Activated CD4-positive, alpha-beta T cell treated with anti-CD3 and anti-CD28 coated beads for 4 hours (primary cell): ENCODE measurements around the gene GPR45.

Experiments used
- DNase-seq, 2 donors: peaks; one replicate each; pipeline ENCODE4 v3.0.0-alpha.2; 2020

Gene GPR45

DNA sequence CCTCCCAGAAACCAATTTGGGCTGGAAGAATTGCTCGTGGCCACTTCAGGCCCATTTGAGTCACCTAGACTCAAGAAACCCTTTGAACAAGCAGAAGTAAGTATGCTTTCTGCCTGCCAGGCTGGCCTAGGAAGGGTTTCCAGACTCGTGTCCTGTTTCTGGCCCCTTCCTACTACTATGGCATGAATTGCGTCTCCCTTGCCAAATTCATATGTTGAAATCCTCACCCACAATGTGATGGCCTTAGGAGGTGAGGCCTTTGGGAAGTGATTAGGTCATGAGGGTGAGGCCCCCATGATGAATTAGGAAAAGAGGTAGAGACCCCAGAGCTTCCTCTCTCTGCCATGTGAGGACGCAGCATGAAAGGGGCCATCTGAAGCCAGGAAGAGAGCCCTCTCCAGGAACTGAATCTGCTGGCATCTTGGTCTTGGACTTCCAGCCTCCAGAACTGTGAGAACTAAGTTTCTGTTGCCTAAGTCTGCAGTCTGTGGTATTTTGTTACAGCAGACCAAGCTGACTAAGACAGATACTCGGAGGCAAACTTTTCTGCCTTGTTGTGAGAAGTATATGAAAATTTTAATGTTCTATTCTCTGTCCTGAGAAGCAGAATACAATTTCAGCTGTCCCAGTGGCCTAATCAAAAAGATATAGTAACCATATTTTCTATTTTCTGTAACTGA lies 13.1 kb downstream of the GPR45 start:
- DNase-seq = no peak

DNA sequence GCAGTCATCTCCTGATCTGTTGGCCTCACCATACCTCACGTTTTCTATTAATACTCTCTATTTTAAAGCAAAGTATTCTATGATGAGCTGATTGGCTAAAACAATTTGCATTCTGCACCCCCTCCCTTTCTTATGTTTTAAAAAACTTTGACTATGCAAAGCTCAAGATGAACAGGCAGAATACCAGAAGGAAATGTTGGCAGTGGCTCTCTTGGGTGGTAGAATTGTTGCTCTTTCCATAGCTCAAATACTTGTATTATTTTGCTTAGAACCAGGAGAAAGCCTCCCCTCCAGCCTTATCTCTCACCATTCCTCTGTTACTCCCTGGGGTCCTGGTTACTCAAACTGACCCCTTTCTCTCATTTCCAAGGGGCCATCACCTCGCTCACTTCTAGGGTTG lies 14.4 kb downstream of the GPR45 start:
- no peak for DNase-seq

- no peak for DNase-seq
Observed at GRCh38 chr2:105256431-105257047, 15.0 kb downstream of the GPR45 start.

GRCh38 chr2:105257981-105258380 lies 16.4 kb downstream of the GPR45 start:
- DNase-seq = no peak

- no peak for DNase-seq
Observed at GRCh38 chr2:105258835-105259350, 17.4 kb downstream of the GPR45 start.

DNA sequence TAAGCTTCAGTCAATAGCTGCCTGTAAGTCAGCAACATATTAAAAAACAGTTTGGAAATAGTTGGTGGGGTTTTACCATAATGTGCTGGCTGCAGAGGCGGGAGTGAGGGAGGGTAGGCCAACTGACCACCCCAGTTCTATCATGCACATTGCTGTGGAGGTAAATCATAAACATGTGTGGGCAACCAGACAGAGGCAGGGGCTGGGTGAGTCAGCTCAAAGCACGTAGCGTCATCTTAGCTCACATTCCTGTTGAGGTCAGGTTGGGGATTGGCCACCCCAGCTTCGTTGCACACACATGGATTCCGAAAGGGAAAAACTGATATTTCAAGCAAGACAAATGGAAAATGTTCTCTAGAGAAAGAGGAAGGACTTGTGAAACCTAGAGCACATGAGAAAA lies 19.5 kb downstream of the GPR45 start:
- no peak for DNase-seq

GRCh38 chr2:105262651-105263091 lies 21.1 kb downstream of the GPR45 start:
- DNase-seq = no peak

- DNase-seq = no peak
Observed at GRCh38 chr2:105269426-105269825, 27.9 kb downstream of the GPR45 start.

- no peak for DNase-seq
Observed at GRCh38 chr2:105271393-105272045, 30.0 kb downstream of the GPR45 start.

DNA sequence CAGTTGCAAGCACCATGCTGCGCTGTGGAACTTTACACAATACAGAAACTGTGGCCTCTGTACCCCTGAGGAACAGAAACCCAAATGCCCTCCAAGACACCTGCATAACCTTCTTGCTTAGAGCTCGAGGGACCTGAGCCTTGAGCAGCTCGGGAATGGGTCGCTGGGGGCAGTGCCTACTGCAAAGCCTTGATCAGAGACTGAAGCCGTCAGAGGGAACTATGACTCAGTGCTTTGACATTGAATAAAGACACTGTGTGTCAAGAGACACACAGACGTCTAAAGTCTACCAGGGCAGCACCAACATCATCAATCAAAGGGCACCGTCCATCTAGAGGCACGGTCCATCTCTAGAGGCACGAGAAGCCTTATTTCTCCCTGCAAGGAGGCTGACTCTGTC lies 30.6 kb downstream of the GPR45 start:
- no peak for DNase-seq

DNA sequence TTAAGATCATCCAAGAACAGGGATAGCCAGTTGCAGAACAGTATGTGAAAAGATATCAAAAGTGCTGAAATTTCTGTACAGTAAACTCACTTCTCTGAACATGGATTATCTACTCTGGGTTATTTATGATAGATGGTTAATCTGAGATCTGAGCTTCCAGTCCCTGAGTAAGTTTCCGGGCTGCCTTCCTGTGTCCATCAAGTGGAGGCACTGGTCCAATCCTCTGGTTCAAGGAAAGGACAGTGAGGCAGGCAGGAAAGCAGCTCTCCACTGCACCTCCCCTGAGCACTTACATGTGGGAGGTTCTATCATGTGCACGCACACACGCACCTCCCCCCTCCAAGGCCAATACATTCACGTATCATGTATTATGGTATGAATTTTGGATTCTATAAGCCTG lies 32.5 kb downstream of the GPR45 start:
- no peak for DNase-seq

DNA sequence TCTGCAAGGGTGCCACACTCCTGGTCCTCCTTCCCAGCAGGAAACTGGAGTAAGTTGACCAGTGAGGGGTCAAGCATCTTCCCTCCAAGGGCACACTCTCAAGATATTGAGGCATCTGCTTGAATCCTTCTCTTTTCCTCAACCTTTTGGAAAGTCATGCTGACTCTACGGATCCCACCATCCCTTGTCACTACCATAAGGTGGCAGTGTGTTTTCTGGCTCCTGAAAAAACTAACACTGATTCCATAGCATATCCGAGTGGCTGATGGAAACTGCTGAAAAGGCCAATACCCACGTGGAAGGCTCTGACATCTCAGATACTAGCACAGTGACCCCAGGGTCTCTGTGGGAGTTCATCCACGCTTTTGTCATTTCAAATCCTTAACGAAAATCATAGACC lies 37.1 kb downstream of the GPR45 start:
- DNase-seq = no peak

DNA sequence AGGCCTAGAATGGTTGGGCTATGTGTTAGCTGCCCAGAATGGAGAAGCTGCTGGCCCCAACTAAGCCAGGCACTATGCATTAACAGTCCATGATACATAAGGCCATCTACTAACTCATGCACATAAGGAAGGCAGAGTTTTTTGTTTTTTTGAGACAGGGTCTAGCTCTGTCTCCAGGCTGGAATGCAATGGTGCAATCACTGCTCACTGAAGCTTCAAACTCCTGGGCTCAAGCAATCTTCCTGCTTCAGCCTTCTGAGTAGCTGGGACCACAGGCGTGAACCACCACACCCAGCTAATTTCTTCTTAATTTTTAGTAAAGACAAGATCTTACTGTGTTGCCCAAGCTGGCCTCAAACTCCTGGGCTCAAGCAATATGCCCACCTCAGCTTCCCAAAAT lies 37.6 kb downstream of the GPR45 start:
- DNase-seq = no peak

GRCh38 chr2:105280281-105280680 lies 38.7 kb downstream of the GPR45 start:
- no peak for DNase-seq

DNA sequence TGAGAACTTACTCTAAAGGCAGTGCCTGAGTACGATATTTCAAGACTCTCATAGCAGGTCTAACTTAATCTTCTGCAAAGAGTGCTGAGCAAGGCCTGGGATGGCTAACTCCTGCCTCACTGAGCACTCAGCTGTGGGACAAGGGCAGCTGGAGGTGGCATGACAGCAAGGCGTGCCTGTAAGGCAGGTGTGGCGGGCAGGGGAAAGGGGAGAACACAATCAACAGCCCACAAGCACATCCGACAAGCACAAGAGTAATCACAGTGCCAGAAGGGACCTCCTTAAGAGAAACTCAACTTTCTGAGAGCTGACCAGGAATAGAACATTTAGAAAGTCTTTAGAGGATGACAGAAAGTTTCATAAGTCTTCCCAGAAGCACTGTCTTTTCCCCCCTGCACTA lies 42.0 kb downstream of the GPR45 start:
- no peak for DNase-seq

DNA sequence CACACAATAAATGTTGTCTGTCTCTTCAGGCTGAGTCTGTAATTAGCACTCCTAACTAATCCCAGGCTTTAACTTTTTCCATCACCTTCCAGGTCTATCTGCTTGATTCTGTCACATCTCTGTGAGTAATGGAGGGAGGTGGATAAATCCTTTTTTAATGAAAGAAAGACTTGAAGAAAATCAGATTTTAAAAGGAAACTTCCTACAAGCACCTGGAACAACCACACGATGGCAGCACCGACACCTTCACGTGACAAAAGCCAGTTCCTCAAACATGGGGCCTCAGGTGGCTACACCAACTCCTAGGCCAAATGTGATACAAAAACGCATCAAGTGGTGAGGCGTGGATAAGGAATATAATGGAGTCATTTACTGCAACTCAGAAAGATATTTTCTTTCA lies 46.1 kb downstream of the GPR45 start:
- peak in 1 of 2 donors; percentile 5 for DNase-seq

DNA sequence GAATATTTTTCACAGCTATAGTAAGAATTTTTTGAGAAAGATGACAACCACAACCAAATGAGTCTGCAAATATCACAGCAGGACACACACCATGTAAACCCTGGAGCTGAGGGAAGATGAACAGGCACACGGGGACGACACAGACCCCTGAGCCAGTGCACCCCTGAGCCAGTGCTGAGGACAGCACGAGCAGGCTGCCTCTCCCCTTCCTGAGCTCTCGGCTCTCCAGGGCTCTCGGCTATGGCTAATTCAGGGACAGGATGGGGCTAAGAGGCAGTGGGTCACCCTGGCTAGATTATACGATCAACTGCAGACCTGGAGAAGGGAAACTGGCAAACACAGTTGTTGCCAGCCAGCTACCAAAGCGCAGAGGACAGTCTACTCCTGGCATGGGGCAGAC lies 46.6 kb downstream of the GPR45 start:
- DNase-seq = no peak

DNA sequence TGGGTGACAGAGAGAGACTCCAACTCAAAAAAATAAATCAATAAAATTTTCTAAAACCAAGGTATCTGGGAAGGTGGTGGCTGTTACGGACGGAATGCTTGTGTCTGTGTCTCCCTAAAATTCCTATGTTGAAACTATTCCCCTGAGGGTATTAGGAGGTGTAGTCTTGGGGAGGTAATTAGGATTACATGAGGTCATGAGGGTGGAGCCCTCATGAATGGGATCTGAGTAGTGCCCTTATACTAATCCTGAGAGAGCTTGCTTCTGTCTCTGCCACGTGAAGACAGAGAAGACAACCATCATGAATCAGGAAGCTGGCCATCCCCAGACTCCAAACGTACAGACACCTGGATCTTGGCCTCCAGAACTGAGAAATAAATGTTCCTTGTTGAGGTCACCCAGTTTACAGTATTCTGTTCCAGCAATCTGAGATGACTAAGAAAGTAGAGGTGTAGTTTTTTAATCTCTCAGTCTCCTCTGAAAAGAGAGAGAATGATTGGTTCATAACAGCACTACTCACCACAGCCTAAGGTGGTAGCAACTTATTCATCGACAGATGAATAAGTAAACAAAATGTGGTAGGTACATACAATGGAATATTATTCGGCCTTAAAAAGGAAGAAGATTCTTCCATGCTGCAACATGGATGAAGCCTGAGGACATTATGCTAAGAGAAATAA lies 49.6 kb downstream of the GPR45 start:
- no peak for DNase-seq

GRCh38 chr2:105291981-105292380 lies 50.4 kb downstream of the GPR45 start:
- DNase-seq = no peak
